HCT116 (cell line): ENCODE data around the gene AAK1. TPM values are rescaled to one million over a fixed set of nuclear protein-coding genes. Genes with fewer than 3 reads are reported as not detected.

ENCODE experiments used
- ATAC-seq: fragments of 200-7000 bp; cut with Tn5 transposase; 2 replicates; pipeline ENCODE4 v1.9.1; 2020; ENCODE audit warnings: mild to moderate bottlenecking, moderate library complexity
- BruUV-seq: library from RNA; stranded (reverse); fragments of 400-500 nt; replicated peaks from 2 replicates; lab custom pipeline; 2021; lab: Mats Ljungman, UMichigan
- CTCF ChIA-PET: fragments of 300-600 bp; sonication (Branson Sonifier 250); formaldehyde crosslinking; loops from one replicate; lab custom pipeline; 2021; ENCODE audit warnings: antibody characterized with exemption; lab: Charles Lee
- POLR2A ChIA-PET: fragments of 300-600, 350-600 bp; sonication (Branson Sonifier 250); formaldehyde crosslinking; loops from one replicate; lab custom pipeline; 2021; ENCODE audit warnings: antibody characterized with exemption; lab: Charles Lee
- RAD21 ChIA-PET, 2 experiments: fragments of 300-600 bp; sonication (Branson Sonifier 250); formaldehyde crosslinking; loops; one replicate each; lab custom pipeline; 2023; ENCODE audit warnings: low total read pairs in 2 of 2; ENCODE audit not compliant: uncharacterized antibody in 2 of 2, unreplicated experiment in 2 of 2, low non-redundant PET in 1 of 2; lab: Charles Lee
- DNase-seq: peaks from one replicate; pipeline ENCODE4 v3.0.0-alpha.2; 2010; ENCODE audit warnings: low read depth, low spot score
- H2AFZ ChIP-seq: fragments of 200-600 bp; shearing (Covaris generic), sonication (generic); 2 replicates; pipeline ENCODE4 v1.6.1; 2017; ENCODE audit warnings: low read depth, mixed run types, mixed read lengths, antibody characterized with exemption, low read length; ENCODE audit not compliant: poor library complexity, severe bottlenecking
- H3K27ac ChIP-seq: 2 replicates; pipeline ENCODE4 v1.5.1; 2012; ENCODE audit warnings: low read depth, low read length
- H3K27me3 ChIP-seq: fragments of 200-600 bp; sonication (generic); 2 replicates; pipeline ENCODE4 v1.6.1; 2016; ENCODE audit warnings: mixed run types, low read length, mixed read lengths; ENCODE audit not compliant: insufficient read depth
- H3K36me3 ChIP-seq, 2 experiments: fragments of 200-500 bp in 1 of 2; fragments of 200-600 bp in 1 of 2; sonication (Bioruptor generic) in 1 of 2; sonication (generic) in 1 of 2; 2 replicates each; pipeline versions ENCODE4 v1.5.1 to v1.6.1; 2014 to 2016; ENCODE audit warnings: low read length in 2 of 2, inconsistent platforms in 1 of 2, mixed read lengths in 1 of 2, mixed run types in 1 of 2; ENCODE audit not compliant: insufficient read depth in 2 of 2, control insufficient read depth in 1 of 2
- H3K4me1 ChIP-seq, 2 experiments: fragments of 200-600 bp in 1 of 2; sonication (generic) in 1 of 2; 2 replicates each; pipeline versions ENCODE4 v1.5.1 to v1.6.1; 2012 to 2017; ENCODE audit warnings: low read length in 2 of 2, inconsistent platforms in 1 of 2, mild to moderate bottlenecking in 1 of 2, mixed read lengths in 1 of 2, mixed run types in 1 of 2, moderate library complexity in 1 of 2; ENCODE audit not compliant: insufficient read depth in 2 of 2, control insufficient read depth in 1 of 2
- H3K4me2 ChIP-seq: fragments of 200-600 bp; sonication (generic); 2 replicates; pipeline ENCODE4 v1.6.1; 2017; ENCODE audit warnings: mixed run types, low read length, mixed read lengths
- H3K4me3 ChIP-seq, 2 experiments: fragments of 200-600 bp in 1 of 2; sonication (generic) in 1 of 2; replicated peaks in 1 of 2; 2 replicates each; pipeline ENCODE4 v1.5.1; 2011 to 2016; ENCODE audit warnings: low read length in 2 of 2, control low read depth in 1 of 2, low read depth in 1 of 2, mild to moderate bottlenecking in 1 of 2, mixed read lengths in 1 of 2, mixed run types in 1 of 2
- H3K79me2 ChIP-seq: fragments of 200-600 bp; sonication (generic); 2 replicates; pipeline ENCODE4 v1.6.1; 2017; ENCODE audit warnings: mild to moderate bottlenecking, mixed run types, low read length, moderate library complexity, mixed read lengths; ENCODE audit not compliant: insufficient read depth
- H3K9ac ChIP-seq: fragments of 200-600 bp; sonication (generic); 2 replicates; pipeline ENCODE4 v1.6.1; 2016; ENCODE audit warnings: low read length, mixed read lengths
- H3K9me2 ChIP-seq: fragments of 200-600 bp; sonication (generic), shearing (Covaris generic); 2 replicates; pipeline ENCODE4 v1.6.1; 2017; ENCODE audit warnings: mixed run types, mild to moderate bottlenecking, moderate library complexity; ENCODE audit not compliant: insufficient read depth
- H3K9me3 ChIP-seq, 2 experiments: fragments of 200-500 bp in 1 of 2; fragments of 200-600 bp in 1 of 2; sonication (Bioruptor generic) in 1 of 2; sonication (generic) in 1 of 2; 2 replicates each; pipeline ENCODE4 v1.6.1; 2014 to 2017; ENCODE audit warnings: low read length in 2 of 2, mixed read lengths in 2 of 2, inconsistent platforms in 1 of 2, low read depth in 1 of 2, mild to moderate bottlenecking in 1 of 2, mixed run types in 1 of 2, moderate library complexity in 1 of 2; ENCODE audit not compliant: control insufficient read depth in 1 of 2, insufficient read depth in 1 of 2
- H4K20me1 ChIP-seq: fragments of 200-600 bp; sonication (generic), shearing (Covaris generic); 2 replicates; pipeline ENCODE4 v1.6.1; 2017; ENCODE audit warnings: mixed run types, mild to moderate bottlenecking, moderate library complexity; ENCODE audit not compliant: insufficient read depth
- ATF3 ChIP-seq: IDR thresholded peaks from 2 replicates; pipeline ENCODE4 v1.6.1; 2012
- CBX3 ChIP-seq: IDR thresholded peaks from 2 replicates; pipeline ENCODE4 v1.6.1; 2012; ENCODE audit warnings: low read depth
- CEBPB ChIP-seq: IDR thresholded peaks from 2 replicates; pipeline ENCODE4 v1.6.1; 2012; ENCODE audit warnings: low read depth
- EGR1 ChIP-seq: IDR thresholded peaks from 2 replicates; pipeline ENCODE4 v1.6.1; 2012; ENCODE audit warnings: low read depth
- EZH2 ChIP-seq: fragments of 200-600 bp; sonication (generic); IDR thresholded peaks from 2 replicates; pipeline ENCODE4 v1.6.1; 2017; ENCODE audit warnings: antibody characterized with exemption, mixed run types
- FOSL1 ChIP-seq: IDR thresholded peaks from 2 replicates; pipeline ENCODE4 v1.6.1; 2012; ENCODE audit warnings: low read depth
- MAX ChIP-seq: IDR thresholded peaks from 2 replicates; pipeline ENCODE4 v1.6.1; 2012
- POLR2A ChIP-seq: IDR thresholded peaks from 2 replicates; pipeline ENCODE4 v1.7.0; 2011; ENCODE audit warnings: borderline replicate concordance; ENCODE audit not compliant: insufficient read depth, insufficient read length; ENCODE audit errors: extremely low read depth
- POLR2AphosphoS5 ChIP-seq: IDR thresholded peaks from 2 replicates; pipeline ENCODE4 v1.6.1; 2011; ENCODE audit warnings: mild to moderate bottlenecking, low read depth, low read length, moderate library complexity
- RAD21 ChIP-seq: IDR thresholded peaks from 2 replicates; pipeline ENCODE4 v1.6.1; 2012; ENCODE audit warnings: low read depth, mild to moderate bottlenecking
- REST ChIP-seq: IDR thresholded peaks from 2 replicates; pipeline ENCODE4 v1.6.1; 2012; ENCODE audit warnings: low read depth
- SIN3A ChIP-seq: IDR thresholded peaks from 2 replicates; pipeline ENCODE4 v1.6.1; 2012; ENCODE audit warnings: low read depth
- SRF ChIP-seq: IDR thresholded peaks from 2 replicates; pipeline ENCODE4 v1.6.1; 2012; ENCODE audit warnings: low read depth
- TCF7L2 ChIP-seq: IDR thresholded peaks from 2 replicates; pipeline ENCODE4 v1.7.0; 2011; ENCODE audit warnings: borderline replicate concordance, inconsistent platforms; ENCODE audit not compliant: insufficient read depth, insufficient read length; ENCODE audit errors: extremely low read depth
- YY1 ChIP-seq: IDR thresholded peaks from 2 replicates; pipeline ENCODE4 v1.6.1; 2011; ENCODE audit warnings: low read length, low read depth, moderate library complexity, mild to moderate bottlenecking; ENCODE audit not compliant: insufficient replicate concordance; ENCODE audit errors: extremely low read depth
- ZBTB33 ChIP-seq: IDR thresholded peaks from 2 replicates; pipeline ENCODE4 v1.6.1; 2011; ENCODE audit warnings: mild to moderate bottlenecking, low read length, moderate library complexity; ENCODE audit not compliant: insufficient replicate concordance; ENCODE audit errors: extremely low read depth
- ZNF274 ChIP-seq: fragments of 200-500 bp; sonication (Bioruptor generic); IDR thresholded peaks from 2 replicates; pipeline ENCODE4 v1.6.1; 2014; ENCODE audit warnings: mild to moderate bottlenecking, low read depth, low read length, inconsistent platforms
- intact Hi-C: fragments of 100-400 bp; cut with micrococcal nuclease; formaldehyde crosslinking; loops from 2 replicates; pipeline ENCODE4 v1.10.0; 2022
- total RNA-seq: library from RNA; stranded (reverse); gene quantifications from one replicate; pipeline ENCODE4 v1.2.1, GENCODE V29; 2021; ENCODE audit not compliant: unreplicated experiment

The AAK1 gene
- total RNA-seq, 1 experiment from 2014 or later = 32.0 TPM

- Histone ChIP-seq H3K9me2 (no peaks in the 10 kb centered on the region), H3K4me1 (peaks cover 15 to 17% of the 10 kb centered on the region in 2 experiments), H2AFZ (no peak overlapping the region), H3K36me3 (no peaks in the 10 kb centered on the region), H3K4me3 (no peak overlapping the region), H4K20me1 (no peaks in the 10 kb centered on the region), H3K9me3 (no peaks in the 10 kb centered on the region), H3K27me3 (no peaks in the 10 kb centered on the region), H3K4me2 (no peak overlapping the region), H3K79me2 (no peaks in the 10 kb centered on the region), H3K27ac (no peak overlapping the region), H3K9ac (no peak overlapping the region)
- ChIA-PET POLR2A (no interaction called here), CTCF (interaction anchor here (1.3 kb wide), 1 partner anchor 33 kb away, joined by 7 read pairs; no protein-coding TSS in a partner anchor), RAD21 (no interaction called here)
- TF ChIP-seq ZNF274 (no peak), CBX3 (no peak), POLR2A (no peak), SIN3A (no peak), EZH2 (no peak), MAX (no peak), EGR1 (no peak), ZBTB33 (no peak), POLR2AphosphoS5 (no peak), TCF7L2 (no peak), RAD21 (no peak), REST (no peak), FOSL1 (no peak), YY1 (no peak), SRF (no peak), ATF3 (no peak), CEBPB (no peak)
- ATAC-seq (no peak), DNase-seq (no peak)
- BruUV-seq = no TSS peak
- intact Hi-C loops = no loop called here
Observed at GRCh38 chr2:69597105-69597504, 46.4 kb downstream of the AAK1 start.
